Measurements from ENCODE around the gene BLOC1S2.

GRCh38 chr10:100311298-100311697 is 24.8 kb upstream of the BLOC1S2 start:
- TF ChIP-seq POLR2A (IDR thresholded peaks at IDR 0.05) (no peak), CTCF (IDR thresholded peaks at IDR 0.05) (no peak)

Data from suprapubic skin (tissue), 3 donors.